ENCODE measurements around the gene FBLN1.

The FBLN1 gene

GRCh38 chr22:45512363-45512762 lies 9.7 kb downstream of the FBLN1 start:
- no peak for TF ChIP-seq CTCF (IDR thresholded peaks at IDR 0.05)
- no peaks in the 10 kb centered on the region for H3K4me1 ChIP-seq (ENCODE audit: control insufficient read depth in 1 of 2, insufficient read depth in 1 of 2, low read depth in 1 of 2, low read length in 1 of 2)
- no peaks in the 10 kb centered on the region for H3K9me3 ChIP-seq
- no peaks in the 10 kb centered on the region for H3K36me3 ChIP-seq
- no peak overlapping the region for H3K27ac ChIP-seq
- H3K27me3 ChIP-seq, result no peaks in the 10 kb centered on the region
- no peak overlapping the region for H3K4me3 ChIP-seq (ENCODE audit: low read depth in 1 of 2, low read length in 1 of 2)

GRCh38 chr22:45515676-45516075 lies 13.0 kb downstream of the FBLN1 start:
- no peaks in the 10 kb centered on the region for H3K27me3 ChIP-seq
- H3K4me1 ChIP-seq (ENCODE audit: control insufficient read depth in 1 of 2, insufficient read depth in 1 of 2, low read depth in 1 of 2, low read length in 1 of 2), result no peaks in the 10 kb centered on the region
- no peak for TF ChIP-seq CTCF (IDR thresholded peaks at IDR 0.05)
- no peaks in the 10 kb centered on the region for H3K36me3 ChIP-seq
- no peak overlapping the region for H3K4me3 ChIP-seq (ENCODE audit: low read depth in 1 of 2, low read length in 1 of 2)
- H3K9me3 ChIP-seq, result no peaks in the 10 kb centered on the region
- H3K27ac ChIP-seq, result no peak overlapping the region

GRCh38 chr22:45516163-45516562 lies 13.5 kb downstream of the FBLN1 start:
- no peaks in the 10 kb centered on the region for H3K4me1 ChIP-seq (ENCODE audit: control insufficient read depth in 1 of 2, insufficient read depth in 1 of 2, low read depth in 1 of 2, low read length in 1 of 2)
- H3K27ac ChIP-seq, result no peak overlapping the region
- no peak for TF ChIP-seq CTCF (IDR thresholded peaks at IDR 0.05)
- no peaks in the 10 kb centered on the region for H3K36me3 ChIP-seq
- no peaks in the 10 kb centered on the region for H3K27me3 ChIP-seq
- H3K4me3 ChIP-seq (ENCODE audit: low read depth in 1 of 2, low read length in 1 of 2), result no peak overlapping the region
- no peaks in the 10 kb centered on the region for H3K9me3 ChIP-seq

- H3K27ac ChIP-seq, result no peak overlapping the region
Measured at GRCh38 chr22:45516923-45517675, 14.4 kb downstream of the FBLN1 start.

GRCh38 chr22:45518136-45518535 lies 15.5 kb downstream of the FBLN1 start:
- no peak for TF ChIP-seq CTCF (IDR thresholded peaks at IDR 0.05)
- Histone ChIP-seq H3K4me1 (ENCODE audit: control insufficient read depth in 1 of 2, insufficient read depth in 1 of 2, low read depth in 1 of 2, low read length in 1 of 2) (no peaks in the 10 kb centered on the region), H3K36me3 (no peaks in the 10 kb centered on the region), H3K4me3 (ENCODE audit: low read depth in 1 of 2, low read length in 1 of 2) (no peak overlapping the region), H3K9me3 (no peaks in the 10 kb centered on the region), H3K27me3 (no peaks in the 10 kb centered on the region), H3K27ac (no peak overlapping the region)

More at GRCh38 chr22:45516923-45517675, 14.4 kb downstream of the FBLN1 start:
- TF ChIP-seq CTCF (IDR thresholded peaks at IDR 0.05), result no peak
- Histone ChIP-seq H3K27me3 (no peaks in the 10 kb centered on the region), H3K9me3 (no peaks in the 10 kb centered on the region), H3K36me3 (no peaks in the 10 kb centered on the region), H3K4me1 (ENCODE audit: control insufficient read depth in 1 of 2, insufficient read depth in 1 of 2, low read depth in 1 of 2, low read length in 1 of 2) (no peaks in the 10 kb centered on the region), H3K4me3 (ENCODE audit: low read depth in 1 of 2, low read length in 1 of 2) (no peak overlapping the region)

Measured in neutrophil (primary cell).